Measurements from ENCODE around the gene COL8A1.

COL8A1 gene

GRCh38 chr3:99768126-99768525, 129.7 kb downstream of the COL8A1 start:
- TF ChIP-seq ZNF8 (CRISPR knock-in tag; IDR thresholded peaks at IDR 0.05) (no peak), TOX (CRISPR knock-in tag; IDR thresholded peaks at IDR 0.05; ENCODE audit: borderline replicate concordance) (no peak), TSHZ2 (CRISPR knock-in tag; IDR thresholded peaks at IDR 0.05) (no peak), RARB (CRISPR knock-in tag; IDR thresholded peaks at IDR 0.05) (no peak), CSDC2 (CRISPR knock-in tag; IDR thresholded peaks at IDR 0.05) (no peak), ISL1 (CRISPR knock-in tag; IDR thresholded peaks at IDR 0.05) (no peak), POU6F1 (CRISPR knock-in tag; IDR thresholded peaks at IDR 0.05; ENCODE audit: borderline replicate concordance, low read depth) (no peak)
- ATAC-seq: no peak

GRCh38 chr3:99768808-99769501, 130.6 kb downstream of the COL8A1 start:
- no peak for ATAC-seq
- TF ChIP-seq ZNF565 (CRISPR knock-in tag; conservative IDR thresholded peaks at IDR 0.05; ENCODE audit: low read depth): no peak
- no peak for TF ChIP-seq ESRRG (CRISPR knock-in tag; IDR thresholded peaks at IDR 0.05)
- no peak for TF ChIP-seq ZNF70 (CRISPR knock-in tag; IDR thresholded peaks at IDR 0.05)
- no peak for TF ChIP-seq ZFP3 (CRISPR knock-in tag; IDR thresholded peaks at IDR 0.05)
- no peak for TF ChIP-seq GLIS3 (CRISPR knock-in tag; IDR thresholded peaks at IDR 0.05)
- no peak for TF ChIP-seq POU6F1 (CRISPR knock-in tag; IDR thresholded peaks at IDR 0.05; ENCODE audit: borderline replicate concordance, low read depth)

- ATAC-seq: no peak
- TF ChIP-seq OSR1 (CRISPR knock-in tag; IDR thresholded peaks at IDR 0.05) (no peak), SNAI2 (CRISPR knock-in tag; IDR thresholded peaks at IDR 0.05) (no peak)
Observed at GRCh38 chr3:99772171-99772570, 133.8 kb downstream of the COL8A1 start.

- ATAC-seq: no peak
- TF ChIP-seq ISL1 (CRISPR knock-in tag; IDR thresholded peaks at IDR 0.05) (no peak), SNAI2 (CRISPR knock-in tag; IDR thresholded peaks at IDR 0.05) (no peak), PATZ1 (CRISPR knock-in tag; IDR thresholded peaks at IDR 0.05; ENCODE audit: borderline replicate concordance) (no peak), ZFP30 (CRISPR knock-in tag; IDR thresholded peaks at IDR 0.05) (no peak), ZC3H10 (CRISPR knock-in tag; IDR thresholded peaks at IDR 0.05) (no peak), RARB (CRISPR knock-in tag; IDR thresholded peaks at IDR 0.05) (no peak), CSRNP3 (CRISPR knock-in tag; IDR thresholded peaks at IDR 0.05) (no peak), ZFP3 (CRISPR knock-in tag; IDR thresholded peaks at IDR 0.05) (no peak), ESRRG (CRISPR knock-in tag; IDR thresholded peaks at IDR 0.05) (no peak), TSHZ2 (CRISPR knock-in tag; IDR thresholded peaks at IDR 0.05) (no peak), GLIS3 (CRISPR knock-in tag; IDR thresholded peaks at IDR 0.05) (no peak), ZNF70 (CRISPR knock-in tag; IDR thresholded peaks at IDR 0.05) (no peak), CREB5 (CRISPR knock-in tag; IDR thresholded peaks at IDR 0.05; ENCODE audit: low read depth) (no peak), POU6F1 (CRISPR knock-in tag; IDR thresholded peaks at IDR 0.05; ENCODE audit: borderline replicate concordance, low read depth) (no peak)
Observed at GRCh38 chr3:99772671-99773070, 134.3 kb downstream of the COL8A1 start.

All from SK-N-SH treated with all-trans-retinoic acid at 6 μM for 48 hours (cell line).